GM23248 (cell line): ENCODE results near the gene BACE2.

ENCODE experiments used
- EZH2 ChIP-seq: fragments of 200-600 bp; sonication (generic); IDR thresholded peaks from 2 replicates; pipeline ENCODE4 v1.6.1; 2018; ENCODE audit warnings: antibody characterized with exemption, mild to moderate bottlenecking; ENCODE audit not compliant: insufficient read depth, poor library complexity, severe bottlenecking
- EZH2phosphoT487 ChIP-seq: fragments of 200-600 bp; sonication (generic); IDR thresholded peaks from 2 replicates; pipeline ENCODE4 v1.6.1; 2018; ENCODE audit warnings: antibody characterized with exemption, moderate library complexity, mild to moderate bottlenecking, low read depth; ENCODE audit not compliant: insufficient read depth

DNA sequence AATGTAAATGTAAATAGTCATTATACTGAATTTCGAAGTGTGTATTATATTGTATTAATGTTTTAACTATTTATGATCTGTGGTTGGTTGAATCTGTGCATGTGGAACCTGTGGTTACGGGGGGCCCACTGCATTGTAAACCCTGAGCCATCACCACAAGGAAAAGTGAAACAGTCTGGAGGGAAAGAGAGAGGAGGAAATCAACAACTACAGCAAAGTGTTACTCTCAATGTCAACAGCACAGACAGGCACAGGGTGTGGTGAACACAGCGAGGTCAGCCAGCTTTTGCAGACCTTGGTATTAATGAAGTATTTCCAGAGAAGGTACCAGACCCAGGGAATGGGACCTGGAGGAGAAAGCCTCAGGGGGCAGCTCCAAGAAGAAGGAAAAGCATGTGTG is 37.1 kb upstream of the BACE2 start:
- TF ChIP-seq EZH2phosphoT487 (no peak), EZH2 (no peak)
